ENCODE results near the gene CSMD2.

CSMD2 gene

GRCh38 chr1:33824971-33825370 is 340.1 kb downstream of the CSMD2 start:
- H2BK12ac ChIP-seq (ENCODE audit: low read length in 2 of 2) = no peak overlapping the region
- H2AFZ ChIP-seq (ENCODE audit: low read depth, low read length) = no peak overlapping the region
- H3K18ac ChIP-seq (ENCODE audit: low read depth in 1 of 2, low read length in 2 of 2) = no peak overlapping the region
- H3K79me1 ChIP-seq (replicated peaks; ENCODE audit: low read length, poor library complexity, severe bottlenecking) = no peaks in the 10 kb centered on the region
- no peak overlapping the region for H3K14ac ChIP-seq (ENCODE audit: low read length in 2 of 2)
- H3K23ac ChIP-seq (ENCODE audit: low read length in 2 of 2) = no peak overlapping the region
- H3K4ac ChIP-seq (ENCODE audit: low read depth in 1 of 2, low read length in 2 of 2) = no peak overlapping the region
- no peak overlapping the region for H4K91ac ChIP-seq (ENCODE audit: low read length)
- H2BK120ac ChIP-seq (ENCODE audit: low read depth, low read length) = no peak overlapping the region
- no peak overlapping the region for H3K4me2 ChIP-seq (ENCODE audit: low read length, poor library complexity, severe bottlenecking)
- WGBS = 53% methylated on average over 1 of the region's 1 CpG
- no peaks in the 10 kb centered on the region for H3K9me3 ChIP-seq (ENCODE audit: control insufficient read depth, low read length)
- H3K4me3 ChIP-seq (ENCODE audit: insufficient read depth in 1 of 2, low read depth in 1 of 2, low read length in 2 of 2) = no peak overlapping the region
- no peak overlapping the region for H4K8ac ChIP-seq (ENCODE audit: low read length)
- no peak overlapping the region for H2BK5ac ChIP-seq (ENCODE audit: low read depth, low read length, poor library complexity, severe bottlenecking)
- H3K4me1 ChIP-seq (ENCODE audit: control insufficient read depth, insufficient read depth, low read depth, low read length) = no peaks in the 10 kb centered on the region
- no peak overlapping the region for H2BK15ac ChIP-seq (ENCODE audit: low read depth, poor library complexity, severe bottlenecking)
- H3K27me3 ChIP-seq (ENCODE audit: control insufficient read depth in 1 of 2, insufficient read depth in 1 of 2, low read length in 2 of 2) = no peaks in the 10 kb centered on the region
- H2AK5ac ChIP-seq (ENCODE audit: low read length, severe bottlenecking) = no peak overlapping the region
- DNase-seq = no peak
- H3K36me3 ChIP-seq (ENCODE audit: control insufficient read depth in 1 of 2, insufficient read depth in 2 of 2, low read depth in 1 of 2, low read length in 2 of 2) = peaks cover 0 to 14% of the 10 kb centered on the region in 2 experiments
- H3K9ac ChIP-seq (ENCODE audit: low read length) = no peak overlapping the region
- H3K27ac ChIP-seq (ENCODE audit: low read length, poor library complexity, severe bottlenecking) = no peak overlapping the region

GRCh38 chr1:33824321-33824720 is 340.7 kb downstream of the CSMD2 start:
- H2BK5ac ChIP-seq (ENCODE audit: low read depth, low read length, poor library complexity, severe bottlenecking) = no peak overlapping the region
- H4K91ac ChIP-seq (ENCODE audit: low read length) = no peak overlapping the region
- no peak overlapping the region for H3K4me2 ChIP-seq (ENCODE audit: low read length, poor library complexity, severe bottlenecking)
- H2BK12ac ChIP-seq (ENCODE audit: low read length in 2 of 2) = no peak overlapping the region
- H3K79me1 ChIP-seq (replicated peaks; ENCODE audit: low read length, poor library complexity, severe bottlenecking) = no peaks in the 10 kb centered on the region
- H2BK120ac ChIP-seq (ENCODE audit: low read depth, low read length) = no peak overlapping the region
- H4K8ac ChIP-seq (ENCODE audit: low read length) = no peak overlapping the region
- H2AK5ac ChIP-seq (ENCODE audit: low read length, severe bottlenecking) = no peak overlapping the region
- H3K4me1 ChIP-seq (ENCODE audit: control insufficient read depth, insufficient read depth, low read depth, low read length) = no peaks in the 10 kb centered on the region
- H3K18ac ChIP-seq (ENCODE audit: low read depth in 1 of 2, low read length in 2 of 2) = no peak overlapping the region
- 82% methylated on average over 5 of the region's 6 CpGs for WGBS
- DNase-seq = no peak
- H3K27ac ChIP-seq (ENCODE audit: low read length, poor library complexity, severe bottlenecking) = no peak overlapping the region
- H3K36me3 ChIP-seq (ENCODE audit: control insufficient read depth in 1 of 2, insufficient read depth in 2 of 2, low read depth in 1 of 2, low read length in 2 of 2) = peaks cover 0 to 14% of the 10 kb centered on the region in 2 experiments
- no peak overlapping the region for H3K4me3 ChIP-seq (ENCODE audit: insufficient read depth in 1 of 2, low read depth in 1 of 2, low read length in 2 of 2)
- H3K9me3 ChIP-seq (ENCODE audit: control insufficient read depth, low read length) = no peaks in the 10 kb centered on the region
- no peaks in the 10 kb centered on the region for H3K27me3 ChIP-seq (ENCODE audit: control insufficient read depth in 1 of 2, insufficient read depth in 1 of 2, low read length in 2 of 2)
- no peak overlapping the region for H2AFZ ChIP-seq (ENCODE audit: low read depth, low read length)
- no peak overlapping the region for H3K4ac ChIP-seq (ENCODE audit: low read depth in 1 of 2, low read length in 2 of 2)
- H3K9ac ChIP-seq (ENCODE audit: low read length) = no peak overlapping the region
- H2BK15ac ChIP-seq (ENCODE audit: low read depth, poor library complexity, severe bottlenecking) = no peak overlapping the region
- no peak overlapping the region for H3K23ac ChIP-seq (ENCODE audit: low read length in 2 of 2)
- H3K14ac ChIP-seq (ENCODE audit: low read length in 2 of 2) = no peak overlapping the region

GRCh38 chr1:33823830-33824229 is 341.2 kb downstream of the CSMD2 start:
- no peak overlapping the region for H4K91ac ChIP-seq (ENCODE audit: low read length)
- no peaks in the 10 kb centered on the region for H3K27me3 ChIP-seq (ENCODE audit: control insufficient read depth in 1 of 2, insufficient read depth in 1 of 2, low read length in 2 of 2)
- no peak overlapping the region for H2AFZ ChIP-seq (ENCODE audit: low read depth, low read length)
- no peak overlapping the region for H3K18ac ChIP-seq (ENCODE audit: low read depth in 1 of 2, low read length in 2 of 2)
- H2BK15ac ChIP-seq (ENCODE audit: low read depth, poor library complexity, severe bottlenecking) = no peak overlapping the region
- H3K27ac ChIP-seq (ENCODE audit: low read length, poor library complexity, severe bottlenecking) = no peak overlapping the region
- H4K8ac ChIP-seq (ENCODE audit: low read length) = no peak overlapping the region
- no peaks in the 10 kb centered on the region for H3K9me3 ChIP-seq (ENCODE audit: control insufficient read depth, low read length)
- H2AK5ac ChIP-seq (ENCODE audit: low read length, severe bottlenecking) = no peak overlapping the region
- H2BK5ac ChIP-seq (ENCODE audit: low read depth, low read length, poor library complexity, severe bottlenecking) = no peak overlapping the region
- H3K14ac ChIP-seq (ENCODE audit: low read length in 2 of 2) = no peak overlapping the region
- no peaks in the 10 kb centered on the region for H3K79me1 ChIP-seq (replicated peaks; ENCODE audit: low read length, poor library complexity, severe bottlenecking)
- no peaks in the 10 kb centered on the region for H3K4me1 ChIP-seq (ENCODE audit: control insufficient read depth, insufficient read depth, low read depth, low read length)
- H2BK12ac ChIP-seq (ENCODE audit: low read length in 2 of 2) = no peak overlapping the region
- WGBS = 86% methylated on average over 1 of the region's 1 CpG
- H3K9ac ChIP-seq (ENCODE audit: low read length) = no peak overlapping the region
- no peak overlapping the region for H3K4ac ChIP-seq (ENCODE audit: low read depth in 1 of 2, low read length in 2 of 2)
- no peak overlapping the region for H3K4me3 ChIP-seq (ENCODE audit: insufficient read depth in 1 of 2, low read depth in 1 of 2, low read length in 2 of 2)
- no peak for DNase-seq
- peaks cover 0 to 14% of the 10 kb centered on the region in 2 experiments for H3K36me3 ChIP-seq (ENCODE audit: control insufficient read depth in 1 of 2, insufficient read depth in 2 of 2, low read depth in 1 of 2, low read length in 2 of 2)
- H2BK120ac ChIP-seq (ENCODE audit: low read depth, low read length) = no peak overlapping the region
- no peak overlapping the region for H3K4me2 ChIP-seq (ENCODE audit: low read length, poor library complexity, severe bottlenecking)
- H3K23ac ChIP-seq (ENCODE audit: low read length in 2 of 2) = no peak overlapping the region

GRCh38 chr1:33823401-33823800 is 341.6 kb downstream of the CSMD2 start:
- H3K4me3 ChIP-seq (ENCODE audit: insufficient read depth in 1 of 2, low read depth in 1 of 2, low read length in 2 of 2) = no peak overlapping the region
- no peaks in the 10 kb centered on the region for H3K4me1 ChIP-seq (ENCODE audit: control insufficient read depth, insufficient read depth, low read depth, low read length)
- peaks cover 0 to 14% of the 10 kb centered on the region in 2 experiments for H3K36me3 ChIP-seq (ENCODE audit: control insufficient read depth in 1 of 2, insufficient read depth in 2 of 2, low read depth in 1 of 2, low read length in 2 of 2)
- no peak overlapping the region for H3K9ac ChIP-seq (ENCODE audit: low read length)
- H3K79me1 ChIP-seq (replicated peaks; ENCODE audit: low read length, poor library complexity, severe bottlenecking) = no peaks in the 10 kb centered on the region
- no peak for DNase-seq
- no peak overlapping the region for H3K18ac ChIP-seq (ENCODE audit: low read depth in 1 of 2, low read length in 2 of 2)
- no peak overlapping the region for H2BK15ac ChIP-seq (ENCODE audit: low read depth, poor library complexity, severe bottlenecking)
- no peak overlapping the region for H3K27ac ChIP-seq (ENCODE audit: low read length, poor library complexity, severe bottlenecking)
- H2BK120ac ChIP-seq (ENCODE audit: low read depth, low read length) = no peak overlapping the region
- WGBS = 78% methylated on average over 2 of the region's 2 CpGs
- no peaks in the 10 kb centered on the region for H3K9me3 ChIP-seq (ENCODE audit: control insufficient read depth, low read length)
- H3K4me2 ChIP-seq (ENCODE audit: low read length, poor library complexity, severe bottlenecking) = no peak overlapping the region
- no peak overlapping the region for H3K4ac ChIP-seq (ENCODE audit: low read depth in 1 of 2, low read length in 2 of 2)
- no peak overlapping the region for H2AFZ ChIP-seq (ENCODE audit: low read depth, low read length)
- no peak overlapping the region for H4K91ac ChIP-seq (ENCODE audit: low read length)
- no peak overlapping the region for H4K8ac ChIP-seq (ENCODE audit: low read length)
- H3K27me3 ChIP-seq (ENCODE audit: control insufficient read depth in 1 of 2, insufficient read depth in 1 of 2, low read length in 2 of 2) = no peaks in the 10 kb centered on the region
- no peak overlapping the region for H3K14ac ChIP-seq (ENCODE audit: low read length in 2 of 2)
- no peak overlapping the region for H2AK5ac ChIP-seq (ENCODE audit: low read length, severe bottlenecking)
- H3K23ac ChIP-seq (ENCODE audit: low read length in 2 of 2) = no peak overlapping the region
- no peak overlapping the region for H2BK5ac ChIP-seq (ENCODE audit: low read depth, low read length, poor library complexity, severe bottlenecking)
- H2BK12ac ChIP-seq (ENCODE audit: low read length in 2 of 2) = no peak overlapping the region
